Gastrocnemius medialis (tissue), 4 donors: ENCODE results near the gene ADAMTSL5. TPM values are rescaled to one million over a fixed set of nuclear protein-coding genes. Genes with fewer than 3 reads are reported as not detected.

Experiments used
- ATAC-seq, 2 donors: fragments of 150-250 bp; one replicate each; pipeline ENCODE4 v1.9.1; 2016
- DNase-seq, 2 donors: peaks; one replicate each; pipeline ENCODE4 v3.0.0-alpha.2; 2019
- H3K27ac ChIP-seq, 4 donors: fragments of 200-600 bp; sonication (generic); 1 replicate in 1 of 4; 2 replicates in 3 of 4; pipeline ENCODE4 v1.5.1; 2016 to 2018; ENCODE audit warnings: mild to moderate bottlenecking in 2 of 4, moderate library complexity in 1 of 4
- H3K27me3 ChIP-seq, 3 donors: fragments of 200-600 bp; sonication (generic) in 2 of 3; 1 replicate in 1 of 3; 2 replicates in 2 of 3; pipeline versions ENCODE4 v1.5.1 to v1.6.0; 2016 to 2019; ENCODE audit warnings: mild to moderate bottlenecking in 1 of 3, moderate library complexity in 1 of 3
- H3K36me3 ChIP-seq, 2 donors: fragments of 200-600 bp; sonication (generic) in 1 of 2; one replicate each; pipeline ENCODE4 v1.5.1; 2017 to 2018
- H3K4me1 ChIP-seq, 2 donors: fragments of 200-600 bp; sonication (generic) in 1 of 2; one replicate each; pipeline ENCODE4 v1.5.1; 2016 to 2017; ENCODE audit warnings: mild to moderate bottlenecking in 2 of 2
- H3K4me3 ChIP-seq, 4 donors: fragments of 200-600 bp; sonication (generic) in 3 of 4; 1 replicate in 1 of 4; 2 replicates in 3 of 4; pipeline ENCODE4 v1.5.1; 2016 to 2019; ENCODE audit warnings: mild to moderate bottlenecking in 2 of 4
- H3K9me3 ChIP-seq, 3 donors: fragments of 200-600 bp; sonication (generic) in 2 of 3; 1 replicate in 1 of 3; 2 replicates in 2 of 3; pipeline ENCODE4 v1.5.1; 2016 to 2019
- POLR2A ChIP-seq, 2 donors: fragments of 450-650 bp; IDR thresholded peaks; one replicate each; pipeline ENCODE4 v1.6.1; 2017; ENCODE audit warnings: antibody characterized with exemption in 2 of 2, mild to moderate bottlenecking in 2 of 2, moderate library complexity in 2 of 2
- in situ Hi-C, 4 donors: fragments of 200-750 bp; cut with MboI; loops; one replicate each; pipeline versions ENCODE4 v1.15.0 to v1.8.0; 2017; ENCODE audit warnings: low sequenced_read_pairs in 4 of 4
- intact Hi-C: fragments of 100-400 bp; cut with DNase I; formaldehyde crosslinking; loops from one replicate; pipeline ENCODE4 v1.15.1; 2023; ENCODE audit warnings: low total_unique reads
- total RNA-seq, 4 donors: library from RNA; depleted of rRNA; stranded (reverse); fragments of >200 nt; gene quantifications; one replicate each; pipeline versions ENCODE4 v1.1.0 to v1.2.3, GENCODE V29; 2016
- TF ChIP-seq, protein P1 (sequence below), 5 experiments: fragments of 450-650 bp in 3 of 5; fragments of 200-600 bp in 2 of 5; sonication (generic) in 2 of 5; IDR thresholded peaks in 4 of 5; conservative IDR thresholded peaks in 1 of 5; 1 replicate in 4 of 5; 2 replicates in 1 of 5; pipeline ENCODE4 v1.5.1; 2016 to 2019; ENCODE audit warnings: antibody characterized with exemption in 5 of 5, mild to moderate bottlenecking in 3 of 5, moderate library complexity in 3 of 5

Gene ADAMTSL5
- 1 to 10 TPM in 3 of 4 donors, under 1 TPM in 1; 0.41 to 6.5 (median 3.0) TPM for total RNA-seq

GRCh38 chr19:1512671-1513498 is at the start of gene ADAMTSL5:
Gene ADAMTSL5, minus strand, starts transcription at chr19:1513019. Its CDS starts 2,076 bp downstream, at chr19:1510943.
- ATAC-seq (peak; percentile 59 to 72), DNase-seq (peak in 1 of 2 donors; percentile 60)
- Histone ChIP-seq H3K27me3 (no peaks in the 10 kb centered on the region), H3K4me1 (peaks cover 3 to 29% of the 10 kb centered on the region in 2 donors), H3K36me3 (no peaks in the 10 kb centered on the region), H3K9me3 (no peaks in the 10 kb centered on the region), H3K27ac (peak within 1 kb of the TSS; percentile 83 to 91 (median 89)), H3K4me3 (peak within 1 kb of the TSS; percentile 64 to 69 (median 64))
- intact Hi-C loops (loop anchor here (1.0 to 5.0 kb wide), 3 partner anchors 34 to 236 kb away; partner anchors contain the start of genes C19orf25, FAM174C and TCF3), in situ Hi-C loops (no loop called here)
- TF ChIP-seq POLR2A (IDR thresholded peaks at IDR 0.05), result peak; percentile 60 to 74
- TF ChIP-seq, protein P1, sequence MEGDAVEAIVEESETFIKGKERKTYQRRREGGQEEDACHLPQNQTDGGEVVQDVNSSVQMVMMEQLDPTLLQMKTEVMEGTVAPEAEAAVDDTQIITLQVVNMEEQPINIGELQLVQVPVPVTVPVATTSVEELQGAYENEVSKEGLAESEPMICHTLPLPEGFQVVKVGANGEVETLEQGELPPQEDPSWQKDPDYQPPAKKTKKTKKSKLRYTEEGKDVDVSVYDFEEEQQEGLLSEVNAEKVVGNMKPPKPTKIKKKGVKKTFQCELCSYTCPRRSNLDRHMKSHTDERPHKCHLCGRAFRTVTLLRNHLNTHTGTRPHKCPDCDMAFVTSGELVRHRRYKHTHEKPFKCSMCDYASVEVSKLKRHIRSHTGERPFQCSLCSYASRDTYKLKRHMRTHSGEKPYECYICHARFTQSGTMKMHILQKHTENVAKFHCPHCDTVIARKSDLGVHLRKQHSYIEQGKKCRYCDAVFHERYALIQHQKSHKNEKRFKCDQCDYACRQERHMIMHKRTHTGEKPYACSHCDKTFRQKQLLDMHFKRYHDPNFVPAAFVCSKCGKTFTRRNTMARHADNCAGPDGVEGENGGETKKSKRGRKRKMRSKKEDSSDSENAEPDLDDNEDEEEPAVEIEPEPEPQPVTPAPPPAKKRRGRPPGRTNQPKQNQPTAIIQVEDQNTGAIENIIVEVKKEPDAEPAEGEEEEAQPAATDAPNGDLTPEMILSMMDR (IDR thresholded peaks at IDR 0.05 in 4 of 5, conservative IDR thresholded peaks at IDR 0.05 in 1 of 5), result peak in 2 of 5 experiments; percentile 26 to 36

DNA sequence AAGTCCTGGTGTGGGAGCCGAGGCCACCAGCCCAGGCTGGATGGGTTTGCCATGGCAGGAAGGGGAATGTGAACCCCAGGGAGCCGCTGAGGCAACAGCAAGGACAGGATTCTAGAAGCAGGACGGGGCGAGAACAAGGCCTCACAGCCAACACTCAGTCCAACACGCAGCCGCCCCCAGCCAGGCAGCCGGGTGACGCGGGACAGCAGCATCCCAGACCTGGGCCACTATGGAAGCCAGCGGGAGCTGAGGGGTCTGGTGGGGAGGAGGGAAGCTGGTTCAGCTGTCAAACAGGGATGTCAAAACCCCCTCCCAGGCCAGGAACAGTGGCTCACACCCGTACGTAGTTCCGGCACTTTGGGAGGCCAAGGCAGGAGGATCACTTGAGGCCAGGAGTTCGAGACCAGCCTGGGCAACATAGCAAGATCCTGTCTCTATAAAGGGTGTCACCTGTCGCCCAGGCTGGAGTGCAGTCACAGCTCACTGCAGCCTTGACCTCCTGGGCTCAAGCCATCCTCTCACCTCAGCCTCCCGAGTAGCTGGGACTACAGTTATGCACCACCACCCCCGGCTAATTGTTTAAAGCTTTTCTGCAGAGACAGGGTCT is 48.5 kb upstream of the ADAMTSL5 start:
- Histone ChIP-seq H3K9me3 (no peaks in the 10 kb centered on the region), H3K4me1 (peaks cover 0 to 3% of the 10 kb centered on the region in 2 donors), H3K4me3 (no peak overlapping the region), H3K36me3 (no peaks in the 10 kb centered on the region), H3K27ac (no peak overlapping the region), H3K27me3 (peaks cover 2 to 3% (median 3%) of the 10 kb centered on the region in 3 donors)
- intact Hi-C loops, result no loop called here
- TF ChIP-seq, protein P1 (IDR thresholded peaks at IDR 0.05 in 4 of 5, conservative IDR thresholded peaks at IDR 0.05 in 1 of 5), result no peak
- TF ChIP-seq POLR2A (IDR thresholded peaks at IDR 0.05), result no peak
- no peak for DNase-seq
- in situ Hi-C loops, result no loop called here
- ATAC-seq, result no peak

DNA sequence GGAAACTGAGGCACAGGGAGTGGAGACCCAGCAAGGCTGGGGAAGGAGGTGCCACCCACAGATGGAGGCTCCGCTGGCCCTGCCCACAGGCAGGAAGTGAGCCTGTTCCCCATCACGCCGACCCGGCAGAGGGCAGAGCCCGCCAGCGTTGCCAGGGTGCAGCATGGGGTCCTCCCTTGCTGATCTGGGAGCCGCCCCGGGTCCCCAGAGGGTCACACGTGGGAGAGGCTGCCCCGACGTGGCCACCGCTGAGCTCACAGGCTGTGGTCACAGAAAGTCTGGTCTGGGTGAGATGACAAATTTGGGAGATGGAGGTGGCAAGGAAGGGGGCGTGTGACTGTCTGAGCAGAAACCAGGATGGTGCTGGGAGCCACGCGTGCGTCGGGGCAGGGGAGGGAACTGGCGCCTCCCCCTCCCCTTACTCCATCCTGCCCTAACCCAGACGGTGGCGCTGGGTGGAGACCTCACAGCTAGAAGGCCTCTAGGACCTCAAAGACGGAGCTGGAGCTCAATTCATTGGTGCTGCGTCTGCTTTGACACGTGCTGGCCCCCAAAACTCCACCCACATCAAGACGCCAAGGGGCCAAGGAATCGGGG is 47.6 kb upstream of the ADAMTSL5 start:
- Histone ChIP-seq H3K9me3 (no peaks in the 10 kb centered on the region), H3K27ac (no peak overlapping the region), H3K4me1 (no peaks in the 10 kb centered on the region), H3K27me3 (no peaks in the 10 kb centered on the region), H3K36me3 (no peaks in the 10 kb centered on the region), H3K4me3 (no peak overlapping the region)
- DNase-seq, result no peak
- intact Hi-C loops (no loop called here), in situ Hi-C loops (no loop called here)
- ATAC-seq, result no peak
- TF ChIP-seq, protein P1 (IDR thresholded peaks at IDR 0.05 in 4 of 5, conservative IDR thresholded peaks at IDR 0.05 in 1 of 5), result no peak
- TF ChIP-seq POLR2A (IDR thresholded peaks at IDR 0.05), result no peak

DNA sequence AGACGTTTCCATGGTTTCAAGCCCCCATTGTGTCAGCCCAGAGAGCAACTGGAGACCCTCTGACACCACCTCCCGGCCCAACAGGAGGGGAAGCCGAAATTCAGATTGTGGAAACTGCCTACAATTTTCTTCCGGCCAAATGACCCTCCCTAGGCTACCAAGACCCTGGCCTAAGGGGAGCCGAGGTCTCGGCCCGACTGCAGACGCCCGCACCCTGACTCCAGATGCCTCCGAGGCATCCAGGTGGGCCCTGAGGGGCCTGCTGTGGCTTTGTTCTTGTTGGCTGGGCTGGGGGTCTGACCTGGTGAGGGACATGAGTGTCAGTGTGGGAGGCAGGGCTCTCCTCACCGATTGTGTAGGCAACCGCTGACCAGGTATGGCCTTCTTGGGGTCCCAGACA is 45.7 kb upstream of the ADAMTSL5 start:
- Histone ChIP-seq H3K4me1 (no peaks in the 10 kb centered on the region), H3K27me3 (no peaks in the 10 kb centered on the region), H3K27ac (no peak overlapping the region), H3K9me3 (no peaks in the 10 kb centered on the region), H3K4me3 (no peak overlapping the region), H3K36me3 (no peaks in the 10 kb centered on the region)
- ATAC-seq (no peak), DNase-seq (no peak)
- in situ Hi-C loops (no loop called here), intact Hi-C loops (no loop called here)
- TF ChIP-seq, protein P1 (IDR thresholded peaks at IDR 0.05 in 4 of 5, conservative IDR thresholded peaks at IDR 0.05 in 1 of 5), result no peak
- TF ChIP-seq POLR2A (IDR thresholded peaks at IDR 0.05), result no peak
